GM18873 (cell line): Measurements from ENCODE around the gene PLIN1.

Source experiments
- ATAC-seq: cut with Tn5 transposase; IDR thresholded peaks from one replicate; pipeline ENCODE4 v1.9.1; 2021; ENCODE audit warnings: mild to moderate bottlenecking, moderate library complexity, moderate number of reproducible peaks; ENCODE audit not compliant: unreplicated experiment, low FRiP score

The PLIN1 gene

DNA sequence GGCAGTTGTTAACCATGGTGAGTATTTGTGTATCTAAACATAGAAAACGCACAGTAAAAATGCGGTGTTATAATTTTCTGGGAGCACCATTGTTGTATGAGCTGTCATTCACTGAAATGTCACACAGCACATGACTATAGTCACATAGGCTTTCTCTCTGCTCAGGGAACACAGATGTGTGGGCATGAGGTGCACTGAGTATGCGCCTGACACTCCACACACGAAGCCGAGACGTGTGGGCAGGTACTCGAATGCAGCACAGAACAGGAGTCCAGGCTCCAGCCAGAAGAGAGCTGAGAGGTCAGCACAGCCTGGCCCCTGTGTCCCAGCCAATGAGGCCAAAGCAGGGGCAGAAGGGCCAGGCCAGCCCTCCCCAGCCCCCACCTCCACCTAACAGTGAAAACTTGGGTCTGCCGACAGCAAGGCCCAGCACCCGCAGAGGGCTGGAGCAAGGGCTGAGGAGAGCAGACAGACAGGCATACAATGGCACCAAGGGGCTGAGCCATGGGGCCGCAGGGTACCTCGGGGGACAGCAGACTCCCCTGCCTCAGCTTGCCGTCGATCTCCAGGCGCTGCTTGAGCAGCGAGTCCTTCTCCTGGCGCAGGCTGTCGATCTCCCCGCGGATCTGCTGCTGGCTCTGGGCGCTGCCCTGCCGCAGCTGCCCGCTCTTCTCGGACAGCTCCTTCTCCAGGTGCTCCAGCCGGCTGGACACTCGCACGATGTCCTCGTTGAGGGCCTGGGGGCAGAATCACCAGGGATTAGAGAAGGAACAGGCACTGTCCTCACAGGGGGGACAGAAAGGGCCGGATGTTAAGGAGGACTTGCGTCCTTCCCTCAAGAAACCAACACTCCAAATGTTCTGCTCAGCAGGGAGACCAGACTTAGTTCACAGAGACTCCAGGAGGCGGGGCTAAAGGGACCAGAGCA lies 47.9 kb downstream of the PLIN1 start:
- no peak for ATAC-seq

DNA sequence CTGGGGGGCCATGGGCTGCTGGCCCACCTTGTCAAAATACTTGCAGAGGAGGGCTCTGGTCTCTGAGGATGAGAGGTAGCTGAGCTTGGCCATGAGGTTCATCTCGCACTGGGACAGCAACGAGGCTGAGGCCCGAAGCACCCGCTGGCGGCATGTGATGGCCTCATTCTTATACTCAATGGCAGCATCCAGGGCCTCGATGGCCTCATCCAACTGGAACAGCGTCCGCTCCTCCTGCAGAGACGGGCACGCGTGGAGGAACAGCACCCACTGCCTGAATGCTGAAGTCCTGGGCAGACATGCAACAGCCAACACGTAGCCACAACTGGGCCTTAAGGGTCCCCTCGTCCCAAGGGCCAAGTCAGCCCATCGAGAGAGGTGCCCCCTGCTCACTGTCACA lies 48.9 kb downstream of the PLIN1 start:
- no peak for ATAC-seq

DNA sequence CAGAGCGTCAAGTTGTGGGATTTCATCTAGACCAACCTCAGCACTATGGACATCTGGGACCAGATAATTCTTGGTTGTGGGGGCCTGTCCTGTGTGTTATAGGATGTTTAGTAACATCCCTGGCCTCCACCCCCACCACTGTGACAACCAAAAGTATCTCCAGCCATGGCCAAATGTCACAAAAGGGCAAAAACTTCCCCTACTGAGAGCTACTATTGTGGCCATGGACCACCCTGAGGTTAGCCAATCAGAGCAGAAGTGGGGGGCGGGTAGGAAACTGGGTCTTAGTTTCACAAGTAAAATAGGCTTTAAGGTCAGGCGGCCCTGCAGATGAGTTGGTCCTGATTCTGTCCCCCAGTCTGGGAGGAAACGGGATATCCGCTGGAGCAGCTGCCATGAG lies 49.3 kb downstream of the PLIN1 start:
- ATAC-seq: no peak

- ATAC-seq: no peak
Observed at GRCh38 chr15:89628806-89629715, 50.1 kb downstream of the PLIN1 start.

- no peak for ATAC-seq
Observed at GRCh38 chr15:89628301-89628700, 50.9 kb downstream of the PLIN1 start.

DNA sequence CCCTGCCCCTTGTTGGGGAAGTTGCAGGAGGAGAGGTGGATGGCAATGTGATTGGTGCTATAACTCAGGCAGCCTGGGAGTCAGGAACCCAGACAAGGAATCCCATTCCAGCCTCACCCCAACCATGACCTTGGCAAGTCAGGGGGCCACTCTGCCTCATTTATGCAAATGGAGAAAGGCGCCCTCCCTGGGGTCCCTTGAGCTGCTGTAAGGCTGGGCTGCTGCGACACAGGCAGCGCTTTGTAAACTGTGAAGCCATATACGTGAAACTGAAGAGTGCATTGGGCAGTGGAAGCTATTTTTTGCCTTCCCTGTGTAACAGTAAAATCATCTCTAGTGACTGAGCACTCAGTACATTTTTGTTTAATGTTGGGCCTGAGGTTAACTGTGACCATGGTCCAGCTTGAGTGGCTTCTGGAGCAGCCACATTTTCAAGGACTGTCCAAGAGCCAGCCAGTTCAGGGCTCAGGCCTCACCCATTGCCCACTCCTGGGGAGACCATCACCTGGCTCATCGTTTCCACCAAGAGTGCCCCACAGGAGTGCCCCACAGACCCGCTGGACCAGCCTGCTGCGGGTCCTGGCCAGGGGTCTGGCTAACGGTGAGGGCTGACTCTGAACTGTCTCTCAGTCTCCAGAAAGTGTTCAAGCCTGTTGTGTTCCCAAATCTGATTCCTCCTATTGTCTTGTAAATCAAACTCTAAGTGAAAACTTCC lies 51.8 kb downstream of the PLIN1 start:
- no peak for ATAC-seq

GRCh38 chr15:89625716-89626115 lies 53.5 kb downstream of the PLIN1 start:
- no peak for ATAC-seq

- no peak for ATAC-seq
Observed at GRCh38 chr15:89623165-89623564, 56.0 kb downstream of the PLIN1 start.

GRCh38 chr15:89621547-89621946 lies 57.6 kb downstream of the PLIN1 start:
- ATAC-seq: no peak

- no peak for ATAC-seq
Observed at GRCh38 chr15:89616228-89616627, 62.9 kb downstream of the PLIN1 start.

GRCh38 chr15:89615135-89615534 lies 64.0 kb downstream of the PLIN1 start:
- ATAC-seq: no peak
